Smooth muscle cell (in vitro differentiated cells): ENCODE results near the gene FBXW12. TPM values are rescaled to one million over a fixed set of nuclear protein-coding genes. Genes with fewer than 3 reads are reported as not detected.

Source experiments
- DNase-seq: peaks from one replicate; lab custom pipeline; 2025; ENCODE audit not compliant: unreplicated experiment; lab: John Stamatoyannopoulos, UW
- H2AFZ ChIP-seq: fragments of 200-600 bp; sonication (generic); 2 replicates; pipeline ENCODE4 v1.6.0; 2016; ENCODE audit warnings: antibody characterized with exemption, low read depth, mild to moderate bottlenecking
- H3F3A ChIP-seq: fragments of 200-600 bp; sonication (generic); 2 replicates; pipeline ENCODE4 v1.6.0; 2017; ENCODE audit warnings: antibody characterized with exemption, low read depth
- H3K27ac ChIP-seq: fragments of 200-600 bp; sonication (generic); 2 replicates; pipeline ENCODE4 v1.5.1; 2016; ENCODE audit warnings: low read depth, mild to moderate bottlenecking
- H3K27me3 ChIP-seq: fragments of 200-600 bp; sonication (generic); 2 replicates; pipeline ENCODE4 v1.6.1; 2016; ENCODE audit warnings: low read depth, mild to moderate bottlenecking
- H3K36me3 ChIP-seq: fragments of 200-600 bp; sonication (generic); 2 replicates; pipeline ENCODE4 v1.5.1; 2016; ENCODE audit warnings: low read depth
- H3K4me1 ChIP-seq: fragments of 200-600 bp; sonication (generic); 2 replicates; pipeline ENCODE4 v1.5.1; 2016; ENCODE audit warnings: low read depth
- H3K4me2 ChIP-seq: fragments of 200-600 bp; sonication (generic); 2 replicates; pipeline ENCODE4 v1.6.0; 2016; ENCODE audit warnings: mild to moderate bottlenecking
- H3K4me3 ChIP-seq: fragments of 200-600 bp; sonication (generic); 2 replicates; pipeline ENCODE4 v1.5.1; 2016; ENCODE audit warnings: mild to moderate bottlenecking
- H3K79me2 ChIP-seq: fragments of 200-600 bp; sonication (generic); 2 replicates; pipeline ENCODE4 v1.6.0; 2016; ENCODE audit warnings: low read depth, mild to moderate bottlenecking
- H3K9ac ChIP-seq: fragments of 200-600 bp; sonication (generic); 2 replicates; pipeline ENCODE4 v1.6.0; 2016; ENCODE audit warnings: low read depth
- H3K9me3 ChIP-seq: fragments of 200-600 bp; sonication (generic); replicated peaks from 2 replicates; pipeline ENCODE4 v1.5.1; 2016; ENCODE audit warnings: low read depth
- H4K20me1 ChIP-seq: fragments of 200-600 bp; sonication (generic); 2 replicates; pipeline ENCODE4 v1.6.0; 2016; ENCODE audit warnings: low read depth
- CTCF ChIP-seq: fragments of 200-600 bp; sonication (generic); IDR thresholded peaks from 2 replicates; pipeline ENCODE4 v1.5.1; 2017; ENCODE audit warnings: borderline replicate concordance, mild to moderate bottlenecking, antibody characterized with exemption; ENCODE audit not compliant: insufficient read depth, poor library complexity, severe bottlenecking
- WGBS: methylation state at CpG from one replicate; pipeline ENCODE4 v1.1.7; 2016; ENCODE audit warnings: low lambda C conversion rate; 5-methylcytosine and 5-hydroxymethylcytosine counted together
- polyA plus RNA-seq: library from polyadenylated mRNA; unstranded; fragments of >200 nt; fragmentation: Nextera tagmentation; extraction: Ambion mirVana; gene quantifications from 2 replicates; pipeline ENCODE4 v1.2.1, GENCODE V29; 2016
- total RNA-seq: library from RNA; depleted of rRNA; stranded (reverse); fragments of >200 nt; gene quantifications from 2 replicates; pipeline ENCODE4 v1.2.3, GENCODE V29; 2014

The FBXW12 gene
- total and polyA plus RNA-seq, 2 experiments from 2014 or later, result 0.07 TPM; not detected in 1

GRCh38 chr3:48428572-48429316 is 56.7 kb downstream of the FBXW12 start:
- peak overlapping the region; percentile 87 for H3K4me3 ChIP-seq
- H3K79me2 ChIP-seq, result peaks cover 27% of the 10 kb centered on the region
- peak overlapping the region; percentile 2 for H3K27ac ChIP-seq
- peak overlapping the region; percentile 66 for H2AFZ ChIP-seq
- H3K9me3 ChIP-seq, result no peaks in the 10 kb centered on the region
- peak; percentile 33 for DNase-seq
- peaks cover 15% of the 10 kb centered on the region for H3K4me1 ChIP-seq
- peaks cover 5% of the 10 kb centered on the region for H3F3A ChIP-seq
- peaks cover 43% of the 10 kb centered on the region for H4K20me1 ChIP-seq
- peak overlapping the region; percentile 73 for H3K9ac ChIP-seq
- TF ChIP-seq CTCF, result no peak
- H3K36me3 ChIP-seq, result no peaks in the 10 kb centered on the region
- H3K27me3 ChIP-seq, result no peaks in the 10 kb centered on the region
- H3K4me2 ChIP-seq, result peak overlapping the region; percentile 90
- WGBS, result 2% methylated on average over 24 of the region's 60 CpGs

- no peak for TF ChIP-seq CTCF
- Histone ChIP-seq H3F3A (peaks cover 5% of the 10 kb centered on the region), H3K36me3 (no peaks in the 10 kb centered on the region), H2AFZ (peak overlapping the region; percentile 66), H3K4me3 (peak overlapping the region; percentile 87), H3K9me3 (no peaks in the 10 kb centered on the region), H3K9ac (peak overlapping the region; percentile 73), H3K27me3 (no peaks in the 10 kb centered on the region), H3K79me2 (peaks cover 27% of the 10 kb centered on the region), H3K4me1 (peaks cover 15% of the 10 kb centered on the region), H4K20me1 (peaks cover 37% of the 10 kb centered on the region), H3K27ac (peak overlapping the region; percentile 2), H3K4me2 (peak overlapping the region; percentile 90)
- peak; percentile 27 for DNase-seq
- 2% methylated on average over 26 of the region's 86 CpGs for WGBS
Measured at GRCh38 chr3:48429317-48429959, 57.4 kb downstream of the FBXW12 start.

GRCh38 chr3:48429960-48430707 is 58.1 kb downstream of the FBXW12 start, which contains the start of gene PLXNB1:
Gene PLXNB1 (minus strand): TSS chr3:48430086. CDS start chr3:48424611, 5,475 bp downstream.
- Histone ChIP-seq H3K4me1 (peaks cover 15% of the 10 kb centered on the region), H4K20me1 (peaks cover 30% of the 10 kb centered on the region), H3K4me3 (peak within 1 kb of the TSS; percentile 87), H3K27me3 (no peaks in the 10 kb centered on the region), H3K4me2 (peak within 1 kb of the TSS; percentile 90), H2AFZ (peak within 1 kb of the TSS; percentile 66), H3K9me3 (no peaks in the 10 kb centered on the region), H3K79me2 (peaks cover 22% of the 10 kb centered on the region), H3K9ac (peak within 1 kb of the TSS; percentile 73), H3K36me3 (no peaks in the 10 kb centered on the region), H3F3A (peaks cover 5% of the 10 kb centered on the region), H3K27ac (peak within 1 kb of the TSS; percentile 2)
- WGBS, result 15% methylated on average over 15 of the region's 15 CpGs
- DNase-seq, result peak; percentile 27
- no peak for TF ChIP-seq CTCF
